HG02943 (cell line): ENCODE measurements around the gene NES.

ENCODE experiments used
- ATAC-seq: cut with Tn5 transposase; IDR thresholded peaks from one replicate; pipeline ENCODE4 v1.9.1; 2021; ENCODE audit warnings: mild to moderate bottlenecking, low read depth, moderate library complexity; ENCODE audit not compliant: unreplicated experiment

The NES gene

DNA sequence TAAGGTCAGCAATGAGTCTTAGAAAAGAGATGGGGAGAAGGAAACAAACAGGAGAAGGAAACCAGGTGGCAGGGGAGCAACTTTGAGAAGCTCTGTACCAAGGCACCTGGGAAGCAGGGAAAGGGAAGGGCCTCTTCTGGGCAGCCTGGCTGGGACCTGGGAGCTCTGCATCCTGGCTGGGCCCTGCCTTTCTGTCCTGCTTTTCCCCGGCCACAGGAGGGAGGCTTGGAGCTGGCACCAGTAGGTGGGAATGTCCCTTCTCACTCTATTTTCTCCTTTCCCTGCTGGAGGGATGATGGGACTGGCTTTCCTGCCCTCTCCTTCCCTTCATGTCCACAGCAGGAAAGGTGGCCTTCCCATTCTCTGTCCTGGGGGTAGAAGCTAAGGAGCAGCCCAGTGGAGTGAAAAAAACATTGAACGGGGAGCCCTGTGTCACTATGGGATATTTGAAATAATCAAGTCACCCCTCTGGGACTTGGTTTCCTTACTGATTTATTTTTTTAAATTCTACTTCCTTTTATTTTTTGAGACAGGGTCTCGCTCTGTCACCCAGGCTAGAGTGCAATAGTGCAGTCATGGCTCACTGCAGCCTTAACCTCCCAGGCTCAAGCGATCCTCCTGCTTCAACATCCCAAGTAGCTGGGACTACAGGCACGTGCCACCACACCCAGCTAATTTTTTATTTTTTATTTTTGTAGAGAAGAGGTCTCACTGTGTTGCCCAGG, 5.1 kb upstream of the NES start:
- ATAC-seq: no peak

DNA sequence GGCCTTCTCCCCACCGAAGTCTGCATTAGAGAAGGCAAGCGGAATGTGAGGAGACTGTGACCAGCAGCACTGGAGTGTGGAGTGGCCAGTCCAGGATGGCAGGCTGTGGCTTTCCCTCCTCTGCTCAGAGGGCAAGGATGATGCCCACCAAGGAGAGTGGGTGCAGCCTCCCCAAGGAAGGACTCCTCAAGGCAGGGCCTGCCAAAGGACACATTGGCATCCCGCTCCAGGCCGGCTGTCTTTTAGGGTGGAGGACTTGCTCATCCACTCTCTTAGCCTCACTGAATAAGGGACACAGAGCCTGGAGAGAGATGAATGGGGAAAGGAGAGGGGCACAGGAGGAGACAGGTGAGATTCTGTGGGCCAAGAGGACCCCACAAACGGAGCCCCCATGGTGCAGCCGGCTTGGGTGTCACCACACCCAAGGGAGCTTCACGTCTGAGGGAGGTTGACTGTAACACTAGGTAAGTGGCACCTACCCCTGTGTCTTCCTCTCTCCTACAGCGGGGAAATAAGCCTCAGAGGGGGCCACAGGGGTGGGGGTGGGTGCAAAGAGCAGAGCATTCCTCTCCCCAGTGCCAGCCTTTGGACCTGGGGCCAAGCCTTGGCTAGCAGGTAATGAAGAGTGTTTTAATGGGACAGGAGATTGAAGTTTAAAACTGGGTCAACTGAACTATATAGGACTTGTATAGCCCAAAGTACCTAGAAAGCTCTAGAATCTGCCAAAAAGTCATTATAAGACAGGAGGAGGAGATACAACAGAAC, 4.2 kb upstream of the NES start:
- ATAC-seq: no peak

DNA sequence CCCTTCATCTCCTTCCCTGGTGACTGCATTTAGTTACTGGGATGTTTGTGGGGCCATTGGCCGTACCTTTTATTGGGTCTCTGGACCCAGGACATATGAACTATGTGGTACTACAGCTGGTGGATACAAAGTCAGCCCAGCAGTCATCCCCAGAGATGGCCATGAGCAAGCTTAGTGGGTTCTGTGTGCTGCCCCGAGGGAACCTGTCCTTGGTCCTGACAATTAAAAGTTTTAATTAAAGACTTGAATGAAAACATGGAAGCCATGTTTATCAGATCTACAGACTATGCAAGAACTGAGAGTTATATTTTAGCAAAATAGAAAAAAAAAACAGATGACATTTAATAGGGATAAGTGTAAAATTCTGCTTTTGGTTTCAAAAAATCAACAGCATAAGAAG, 2.8 kb upstream of the NES start:
- ATAC-seq: no peak

DNA sequence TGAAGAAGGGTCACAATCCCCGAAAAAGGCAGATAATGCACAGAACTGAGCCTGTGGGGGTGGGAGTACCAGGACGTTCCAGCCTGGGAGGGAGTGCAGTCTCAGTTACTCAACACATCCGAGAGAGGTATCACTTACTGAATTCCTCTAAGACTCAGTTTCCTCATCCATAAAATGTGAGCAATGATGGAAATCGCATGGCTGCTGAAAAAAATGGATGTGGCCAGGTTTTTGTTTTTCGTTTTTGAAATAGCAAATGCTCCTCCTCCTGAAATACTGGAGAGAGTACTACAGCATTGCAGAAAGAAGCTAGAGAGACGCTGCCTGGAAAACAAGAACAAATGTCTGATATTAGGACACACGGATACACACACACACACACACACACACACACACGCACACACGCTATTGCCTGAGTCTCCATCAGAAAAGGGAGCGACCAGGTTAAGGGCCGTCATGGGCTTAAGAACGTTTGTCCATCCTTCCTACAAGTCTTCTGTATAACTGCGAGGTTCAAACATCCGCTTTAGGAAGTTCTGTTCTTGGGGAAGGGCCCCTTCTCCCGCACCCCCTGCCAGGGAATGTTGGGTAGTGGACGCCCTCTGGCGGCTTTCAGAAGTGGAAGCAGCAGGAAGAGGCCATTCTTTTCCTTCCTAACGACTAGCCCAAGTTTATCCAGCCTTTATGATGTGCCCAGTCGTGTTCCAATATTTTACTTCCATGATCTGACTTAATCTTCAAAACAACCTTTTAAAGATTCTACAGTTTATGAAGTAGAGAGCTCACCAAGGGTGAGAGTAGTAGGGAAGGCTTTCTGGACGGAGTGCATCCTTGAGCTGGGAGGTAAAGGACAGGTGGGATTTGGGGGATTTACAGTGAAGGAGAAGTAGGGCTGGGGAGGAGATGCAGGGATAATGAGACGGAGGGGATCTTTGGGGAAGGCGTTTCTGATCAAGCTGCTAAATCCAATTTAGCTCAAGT, 699 bp upstream of the NES start:
- ATAC-seq: no peak

DNA sequence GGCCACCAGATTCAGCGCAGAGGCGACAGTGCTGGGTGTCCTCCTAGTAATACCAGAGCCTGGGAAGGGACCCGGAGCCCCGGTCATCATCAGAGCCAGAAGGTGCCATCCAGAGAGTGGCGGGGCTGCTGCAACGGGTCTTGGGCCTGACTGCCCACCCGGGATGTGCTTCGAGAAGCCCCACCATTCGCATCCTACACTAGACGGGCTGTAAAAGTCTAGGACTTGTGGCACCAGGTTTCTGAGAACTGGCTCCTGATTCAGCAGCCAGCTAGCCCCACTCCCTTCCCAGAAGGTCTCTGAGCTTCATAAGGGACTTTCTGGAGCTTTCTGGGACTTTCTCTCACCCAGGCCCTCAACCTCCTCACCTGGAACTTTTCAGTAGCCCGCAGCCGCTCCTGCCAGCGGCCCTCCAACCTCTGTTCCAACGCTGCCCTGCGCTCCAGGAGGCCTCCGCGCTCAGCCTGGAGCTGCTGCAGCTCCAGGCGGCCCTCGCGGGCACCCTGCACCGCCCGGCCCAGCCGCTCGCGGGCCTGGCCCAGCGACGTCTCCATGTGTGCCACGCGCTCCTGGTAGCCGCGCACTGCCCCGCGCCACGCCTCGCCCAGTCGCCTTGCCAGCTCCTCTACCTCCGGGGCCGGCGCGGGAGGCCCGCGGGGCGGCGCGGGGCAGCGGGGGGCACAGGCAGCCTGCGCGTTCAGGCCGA, 940 bp downstream of the NES start:
- ATAC-seq: no peak

DNA sequence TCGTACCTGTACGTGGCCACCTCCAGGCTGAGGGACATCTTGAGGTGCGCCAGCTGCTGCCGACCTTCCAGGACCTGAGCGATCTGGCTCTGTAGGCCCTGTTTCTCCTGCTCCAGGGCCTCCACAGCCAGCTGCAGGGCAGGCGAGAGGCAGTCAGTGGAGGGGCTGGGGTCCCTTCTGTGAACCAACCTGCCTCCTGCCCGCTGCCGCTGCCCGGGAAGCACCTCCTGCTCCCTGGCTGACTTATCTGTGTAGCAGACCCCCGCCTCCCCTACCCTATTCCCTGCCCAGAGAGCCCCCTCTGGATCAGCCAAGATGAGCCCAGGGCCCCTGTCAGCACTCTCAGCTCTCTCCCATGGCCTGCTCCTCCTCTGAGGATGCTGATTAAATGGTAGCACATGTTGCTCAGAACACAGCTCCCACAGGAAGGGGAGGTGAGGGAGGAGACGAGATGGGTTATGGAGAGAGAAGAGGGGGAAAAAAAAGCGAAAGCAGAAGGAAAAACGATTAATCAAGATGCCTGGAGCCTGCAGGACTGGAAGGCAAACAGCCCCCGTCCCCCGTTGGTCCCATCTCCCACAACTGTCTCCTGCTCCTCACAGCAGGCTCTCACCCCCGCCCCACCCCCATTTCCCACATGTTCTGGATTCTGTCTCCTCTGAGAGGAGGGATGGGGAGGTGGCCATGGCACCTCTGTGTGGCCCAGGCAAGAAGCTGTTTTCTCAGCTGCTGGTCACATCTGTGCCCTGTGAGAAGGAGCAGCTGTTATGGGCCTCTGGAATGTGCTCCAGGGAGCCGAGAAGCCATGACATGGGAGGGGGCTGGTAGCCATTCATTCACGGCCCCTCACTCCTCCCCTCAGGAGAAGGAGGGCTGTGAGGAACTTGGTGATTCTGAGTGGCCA, 1.7 kb downstream of the NES start:
- ATAC-seq: no peak

DNA sequence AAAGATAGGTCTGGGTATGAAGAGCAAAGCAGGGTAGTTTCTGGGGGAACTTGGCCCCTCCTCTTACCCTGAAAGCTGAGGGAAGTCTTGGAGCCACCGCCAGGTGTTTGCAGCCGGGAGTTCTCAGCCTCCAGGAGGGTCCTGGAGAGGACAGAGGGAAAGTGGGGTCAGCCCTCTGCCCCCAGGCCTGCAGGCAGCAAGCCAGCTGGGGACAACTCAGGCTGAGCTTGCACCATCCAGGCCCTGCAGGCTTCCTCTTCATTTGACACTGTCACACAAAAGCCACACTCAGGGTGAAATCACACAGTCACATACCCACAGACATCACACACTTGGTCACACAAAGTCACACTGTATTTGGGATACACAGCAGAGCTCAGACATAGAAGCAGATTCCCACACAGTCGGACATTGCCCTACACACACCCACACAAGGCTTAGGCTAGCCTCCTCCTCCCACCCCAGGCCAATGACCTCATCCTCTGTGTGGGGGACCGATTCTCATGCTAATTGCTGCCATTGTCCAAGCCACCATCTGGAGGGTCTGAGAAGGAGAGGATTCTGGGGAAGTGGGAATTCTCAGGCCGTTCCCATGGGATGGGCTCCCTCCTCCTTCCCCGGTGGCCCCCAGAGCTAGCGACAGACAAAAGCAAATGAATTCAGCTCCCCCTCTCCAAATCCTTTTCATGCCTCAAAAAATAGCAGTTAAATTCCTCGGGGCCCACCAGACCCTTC, 3.7 kb downstream of the NES start:
- ATAC-seq: no peak

DNA sequence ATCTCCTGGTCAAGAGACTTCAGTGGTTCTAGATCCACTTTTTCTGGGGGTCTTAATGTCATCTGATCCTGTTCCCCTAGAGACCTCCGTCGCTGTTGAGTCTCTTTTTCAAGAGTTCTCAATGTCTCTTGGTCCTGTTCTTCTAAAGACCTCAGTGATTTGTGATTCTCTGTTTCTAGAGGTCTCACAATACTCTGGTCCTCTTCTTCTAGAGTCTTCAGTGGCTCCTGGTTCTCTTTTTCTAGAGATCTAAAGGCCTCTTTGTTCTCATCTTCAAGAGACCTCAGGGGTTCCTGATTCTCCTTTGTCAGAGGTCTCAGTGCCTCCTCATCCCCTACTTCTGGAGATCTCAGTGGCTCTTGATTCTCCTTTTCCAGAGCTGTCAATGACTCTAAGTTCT, 5.4 kb downstream of the NES start:
- no peak for ATAC-seq

DNA sequence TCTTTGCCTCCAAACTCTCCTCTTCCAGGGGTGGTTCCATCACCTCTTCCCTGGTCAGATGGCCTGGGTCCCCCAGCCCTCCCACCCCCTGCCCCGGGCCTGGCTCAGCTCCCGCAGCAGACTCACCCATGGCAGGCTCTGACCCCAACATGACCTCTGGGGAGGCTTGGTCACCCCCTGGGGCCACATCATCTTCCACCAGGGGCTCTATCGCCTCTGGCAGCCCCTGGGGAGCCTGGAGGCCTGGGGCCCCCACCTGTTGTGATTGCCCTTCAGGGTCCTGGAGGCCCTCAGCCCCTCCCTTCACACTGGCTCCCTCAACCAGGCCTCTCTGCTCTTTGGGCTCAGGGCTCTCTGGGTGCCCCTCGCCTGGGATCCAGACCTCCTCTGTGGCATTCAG, 6.4 kb downstream of the NES start:
- ATAC-seq: no peak

DNA sequence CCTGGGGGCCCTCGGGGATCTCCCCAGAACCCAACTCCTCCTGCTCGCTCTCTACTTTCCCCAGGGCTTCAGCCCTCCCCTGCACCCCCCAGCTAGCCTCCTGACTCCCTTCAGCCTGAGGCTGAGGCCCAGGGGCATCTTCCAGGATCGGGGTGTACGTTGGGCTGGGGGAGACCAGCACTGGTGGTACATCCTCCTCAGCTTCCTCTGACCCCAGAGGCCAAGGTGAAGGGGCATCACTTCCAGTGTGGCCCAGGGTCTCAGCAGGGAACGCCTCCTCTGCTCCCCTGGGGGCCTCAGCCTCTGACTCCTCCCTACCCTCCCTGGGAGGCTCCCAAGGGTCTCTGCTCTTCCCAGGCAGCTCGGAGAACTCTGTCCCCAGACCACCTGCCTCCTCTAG, 6.8 kb downstream of the NES start:
- no peak for ATAC-seq

DNA sequence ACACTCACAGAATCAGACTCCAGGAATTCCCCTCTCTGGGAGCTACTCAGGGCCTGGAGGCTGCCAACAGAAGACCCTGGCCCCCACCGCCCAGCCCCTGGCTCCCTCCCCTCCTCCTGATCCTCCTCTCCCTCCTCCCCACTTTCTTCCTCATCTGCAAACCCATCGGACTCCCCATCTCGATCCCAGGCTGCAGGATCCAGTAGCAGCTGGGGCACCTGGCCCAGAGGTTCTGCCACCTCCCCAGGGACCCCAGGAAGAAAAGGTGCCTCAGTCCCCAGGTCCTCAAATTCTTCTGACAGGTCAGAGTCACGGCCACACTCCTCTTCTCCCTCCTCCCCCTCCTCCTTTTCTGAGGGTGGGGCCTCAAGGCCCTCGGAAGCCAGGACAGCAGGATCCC, 7.4 kb downstream of the NES start:
- ATAC-seq: no peak

DNA sequence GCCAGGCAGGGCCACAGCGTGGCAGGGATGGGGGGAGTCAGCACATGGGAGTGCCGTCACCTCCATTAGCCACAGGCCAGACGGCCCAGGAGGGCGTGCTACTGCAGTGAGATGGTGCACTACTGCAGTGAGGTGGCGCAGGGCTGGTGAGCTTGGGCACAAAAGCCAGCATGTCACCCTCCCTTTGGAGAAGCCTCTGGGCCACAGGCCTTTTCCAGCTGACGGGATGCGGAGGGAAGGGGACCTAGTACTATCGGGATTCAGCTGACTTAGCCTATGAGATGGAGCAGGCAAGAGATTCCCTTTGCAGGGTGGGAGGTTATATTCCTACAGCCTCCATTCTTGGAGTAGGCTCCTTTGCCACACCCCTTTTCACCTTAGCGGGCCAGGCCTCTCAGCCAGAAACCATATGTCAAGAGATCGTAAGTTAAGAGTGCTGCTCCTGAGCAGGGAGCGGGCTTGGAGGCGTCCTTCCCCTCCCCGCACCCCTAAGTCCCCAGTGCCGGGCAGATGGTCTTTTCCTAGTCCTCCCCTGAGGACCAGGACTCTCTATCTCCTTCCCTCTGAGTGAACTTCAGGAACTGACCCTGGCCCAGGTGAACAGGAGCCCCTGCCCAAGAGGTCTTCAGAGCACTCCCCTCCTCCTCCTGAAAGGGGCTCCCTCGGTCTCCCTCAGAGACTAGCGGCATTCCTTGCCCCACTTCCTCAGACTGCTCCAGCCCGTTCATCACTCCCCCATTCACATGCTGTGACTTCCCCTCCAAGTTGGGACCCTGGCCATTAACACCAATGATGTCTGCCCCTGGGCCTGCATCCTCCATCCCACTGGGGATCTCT, 8.2 kb downstream of the NES start:
- no peak for ATAC-seq

DNA sequence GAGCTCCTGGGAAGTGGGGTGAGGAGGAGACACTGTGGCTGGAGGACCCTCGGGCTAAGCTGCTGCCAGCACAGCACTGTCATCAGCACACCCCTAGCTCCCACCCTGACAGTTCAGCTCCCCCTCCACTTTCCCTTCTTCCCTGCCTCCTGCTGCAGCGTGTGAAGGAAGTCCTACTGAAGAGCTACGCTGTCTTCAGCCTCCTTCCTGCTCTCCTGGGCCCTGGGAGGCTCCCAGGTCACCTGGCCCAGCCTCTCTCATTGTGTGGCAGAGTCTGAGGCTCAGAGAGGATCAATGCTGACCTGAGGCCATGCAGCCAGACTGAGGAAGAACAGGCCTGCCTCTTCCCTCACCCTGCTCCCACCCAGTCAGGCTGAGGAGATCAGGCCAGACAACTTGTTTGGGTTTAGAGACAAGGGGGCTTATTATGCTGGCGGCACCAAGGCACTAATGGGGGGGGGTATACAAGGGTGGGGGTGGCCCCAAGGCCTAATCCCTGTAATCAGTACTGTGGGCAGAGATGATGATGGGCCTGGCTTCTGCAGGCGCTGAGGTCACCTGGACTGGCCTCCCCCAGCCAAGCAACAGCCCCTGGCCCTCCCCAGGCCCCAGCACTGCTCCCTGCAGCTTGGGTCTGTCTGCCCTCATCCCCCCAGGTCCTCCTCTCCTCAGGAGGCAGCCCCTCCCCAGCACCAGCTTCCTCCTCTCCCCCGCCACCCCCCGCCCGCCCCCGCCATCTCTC, 9.1 kb downstream of the NES start:
- no peak for ATAC-seq

DNA sequence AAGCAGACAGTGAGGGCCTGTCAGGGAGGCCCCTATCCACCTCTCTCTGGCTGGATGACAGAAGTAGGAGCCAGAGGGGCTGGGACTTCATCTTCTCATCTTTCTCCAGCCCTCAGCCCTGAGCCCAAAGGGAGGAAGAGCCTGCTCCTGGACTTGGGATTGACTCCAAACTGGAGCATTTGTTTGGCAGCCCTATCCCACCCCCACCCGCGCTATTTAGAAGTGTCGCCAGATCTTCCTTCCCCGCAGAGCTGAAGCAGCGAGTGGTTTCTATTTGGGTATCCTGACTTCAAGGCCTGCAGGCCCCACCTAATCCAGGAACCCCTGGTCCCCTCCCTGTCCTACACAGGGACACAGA, 9.6 kb downstream of the NES start:
- no peak for ATAC-seq

DNA sequence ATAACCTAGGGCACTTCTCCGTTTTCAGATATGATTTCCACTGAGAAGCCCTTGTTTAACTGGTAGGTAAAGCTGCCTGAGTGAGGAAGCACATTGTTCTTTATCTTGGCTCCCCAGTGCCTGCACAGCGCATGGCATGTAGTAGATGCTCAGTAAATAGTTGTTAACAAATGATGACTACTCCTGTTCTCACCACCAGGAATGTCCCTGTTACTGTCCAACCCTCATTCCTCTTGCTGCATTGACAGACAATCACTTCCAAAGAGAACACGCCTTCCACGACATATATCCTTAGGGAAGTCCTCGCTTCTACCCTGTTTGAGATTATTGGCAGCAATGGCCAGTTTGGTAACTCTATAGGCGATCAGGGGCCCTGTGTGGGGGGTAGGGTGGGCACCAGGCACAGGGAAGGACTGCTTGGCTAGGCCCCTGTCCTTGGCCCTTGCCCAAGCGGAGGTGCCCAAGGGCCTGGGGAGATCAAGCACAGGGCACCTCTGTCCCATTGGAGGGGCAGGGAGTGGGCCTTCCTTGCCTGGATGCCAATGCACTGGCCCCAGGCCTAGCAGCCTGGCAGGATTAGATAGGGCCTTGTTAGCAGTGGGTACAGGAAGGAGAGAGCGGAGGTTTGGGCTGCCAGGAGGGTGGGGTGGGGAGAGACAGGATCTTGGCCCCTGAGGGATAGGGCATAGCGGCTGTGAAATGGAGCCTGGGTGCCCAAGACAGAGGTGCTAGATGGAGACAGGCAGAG, 10.2 kb downstream of the NES start:
- ATAC-seq: no peak

DNA sequence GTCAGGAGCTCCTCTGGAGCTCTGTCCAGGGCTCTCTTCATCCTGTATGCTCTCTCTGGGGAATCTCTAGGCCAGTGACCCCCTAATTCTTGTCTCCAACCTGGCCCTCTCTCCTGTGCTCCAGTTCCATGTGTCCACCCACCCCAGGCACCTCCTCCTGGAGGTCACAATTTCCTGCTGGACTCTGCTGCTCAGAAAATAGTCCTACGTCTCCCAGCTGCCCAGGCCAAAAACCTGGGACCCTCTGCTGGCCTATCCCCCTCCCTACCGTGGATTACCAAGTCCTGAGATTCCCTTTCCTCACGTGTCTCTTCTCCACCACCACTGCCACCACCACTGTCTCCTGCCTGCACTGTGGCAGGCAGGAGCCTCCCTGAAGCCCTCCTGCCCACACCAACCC, 11.7 kb downstream of the NES start:
- no peak for ATAC-seq
